Measurements from ENCODE around the gene PRR12.

GRCh38 chr19:49636233-49636932 is 45.4 kb downstream of the PRR12 start:
- TF ChIP-seq CTCF (IDR thresholded peaks at IDR 0.05) (no peak), POLR2A (IDR thresholded peaks at IDR 0.05) (no peak), POLR2AphosphoS5 (IDR thresholded peaks at IDR 0.05; ENCODE audit: insufficient read depth in 1 of 2, low read depth in 1 of 2) (no peak)

All from vagina (tissue), 2 donors.